Stromal cell of bone marrow (primary cell): Measurements from ENCODE around the gene RIC8B.
"Not testable (repeated sequence)": the region's sequence is repeated elsewhere in the genome, so short reads cannot be mapped to it uniquely, and the experiment has no call there.

Source experiments
- DNase-seq: peaks from one replicate; pipeline ENCODE4 v3.0.0-alpha.2; 2012; ENCODE audit warnings: low read depth

RIC8B gene, protein sequence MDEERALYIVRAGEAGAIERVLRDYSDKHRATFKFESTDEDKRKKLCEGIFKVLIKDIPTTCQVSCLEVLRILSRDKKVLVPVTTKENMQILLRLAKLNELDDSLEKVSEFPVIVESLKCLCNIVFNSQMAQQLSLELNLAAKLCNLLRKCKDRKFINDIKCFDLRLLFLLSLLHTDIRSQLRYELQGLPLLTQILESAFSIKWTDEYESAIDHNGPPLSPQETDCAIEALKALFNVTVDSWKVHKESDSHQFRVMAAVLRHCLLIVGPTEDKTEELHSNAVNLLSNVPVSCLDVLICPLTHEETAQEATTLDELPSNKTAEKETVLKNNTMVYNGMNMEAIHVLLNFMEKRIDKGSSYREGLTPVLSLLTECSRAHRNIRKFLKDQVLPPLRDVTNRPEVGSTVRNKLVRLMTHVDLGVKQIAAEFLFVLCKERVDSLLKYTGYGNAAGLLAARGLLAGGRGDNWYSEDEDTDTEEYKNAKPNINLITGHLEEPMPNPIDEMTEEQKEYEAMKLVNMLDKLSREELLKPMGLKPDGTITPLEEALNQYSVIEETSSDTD

DNA sequence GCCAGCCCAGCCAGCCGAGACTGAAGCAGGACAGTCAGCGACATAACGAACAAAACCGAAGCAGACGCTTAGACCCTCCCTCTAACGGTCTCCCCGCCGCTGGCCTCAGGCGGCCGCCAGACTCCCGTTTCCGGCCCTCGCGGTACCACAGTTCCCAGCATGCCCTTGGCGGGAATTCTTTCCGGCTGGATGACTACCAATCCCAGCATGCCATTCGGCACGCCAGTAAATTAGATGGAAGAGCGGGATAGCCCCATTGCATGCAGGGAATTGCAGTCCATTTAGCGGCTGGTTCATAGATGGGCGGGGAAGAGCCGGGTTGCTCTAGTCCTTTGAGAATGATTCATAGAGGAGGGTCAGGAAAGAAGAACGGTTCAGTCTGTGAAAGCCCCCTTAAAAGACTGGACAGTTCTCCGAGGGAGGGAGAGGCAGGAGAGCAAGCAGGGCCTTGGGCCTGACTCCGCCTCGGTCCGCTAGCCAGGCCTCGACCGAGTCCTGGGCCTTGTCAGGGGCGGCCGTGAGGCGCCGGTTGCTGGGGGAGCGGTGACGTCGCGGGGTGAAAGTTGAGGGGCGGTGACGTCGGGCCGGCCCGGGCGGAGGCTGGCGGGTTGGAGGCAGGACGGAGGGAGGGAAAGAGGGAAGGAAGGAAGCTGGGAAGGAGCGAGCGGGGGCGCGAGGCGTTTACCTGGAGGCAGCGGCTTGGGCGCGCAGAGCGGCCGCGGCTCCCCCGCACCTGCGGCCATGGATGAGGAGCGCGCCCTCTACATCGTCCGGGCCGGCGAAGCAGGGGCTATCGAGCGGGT, at the start of gene RIC8B:
Gene RIC8B (plus strand): TSS at position 678 of the 803 bp plus-strand sequence. CDS start 64 bp downstream, at position 742.
- DNase-seq = peak; percentile 99

DNA sequence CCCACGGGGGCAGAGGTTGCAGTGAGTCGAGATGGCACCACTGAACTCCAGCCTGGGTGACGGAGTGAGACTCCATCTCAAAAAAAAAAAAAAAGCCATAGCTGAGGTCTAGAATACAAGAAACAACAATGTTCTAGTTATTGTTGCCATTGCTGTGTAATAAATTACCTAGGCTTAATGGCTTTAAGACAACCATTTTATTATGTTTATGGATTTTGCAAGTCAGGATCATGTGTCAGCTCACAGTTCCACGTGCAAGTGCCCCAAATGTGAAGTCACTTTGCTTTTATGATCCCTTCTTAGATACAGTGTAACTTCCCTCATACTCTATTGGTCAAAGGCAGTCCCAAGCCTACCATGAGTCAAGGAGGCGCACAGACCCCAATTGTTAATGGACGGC, 49.5 kb upstream of the RIC8B start:
- DNase-seq = no peak

DNA sequence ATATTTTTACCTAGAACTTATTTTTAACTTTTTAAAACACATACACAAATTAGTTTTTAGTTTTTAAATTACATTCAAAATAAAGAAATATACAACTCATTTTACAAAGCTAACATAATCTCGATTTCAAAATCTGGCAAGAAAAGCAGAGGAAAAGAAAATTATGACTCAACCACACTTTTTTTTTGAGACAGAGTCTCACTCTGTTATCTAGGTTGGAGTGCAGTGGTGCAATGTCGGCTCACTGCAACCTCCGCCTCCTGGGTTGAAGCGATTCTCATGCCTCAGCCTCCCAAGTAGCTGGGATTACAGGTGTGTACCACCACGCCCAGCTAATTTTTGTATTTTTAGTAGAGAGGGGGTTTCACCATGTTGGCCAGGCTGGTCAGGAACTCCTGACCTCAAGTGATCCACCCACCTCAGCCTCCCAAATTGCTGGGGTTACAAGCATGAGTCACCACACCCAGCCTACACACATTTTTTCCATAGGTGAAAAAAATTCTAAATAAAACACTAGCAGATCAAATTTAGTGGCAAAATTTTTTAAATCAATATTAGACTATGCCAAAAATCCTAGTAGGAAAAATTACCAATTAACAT, 47.8 kb upstream of the RIC8B start:
- not testable (repeated sequence) for DNase-seq

DNA sequence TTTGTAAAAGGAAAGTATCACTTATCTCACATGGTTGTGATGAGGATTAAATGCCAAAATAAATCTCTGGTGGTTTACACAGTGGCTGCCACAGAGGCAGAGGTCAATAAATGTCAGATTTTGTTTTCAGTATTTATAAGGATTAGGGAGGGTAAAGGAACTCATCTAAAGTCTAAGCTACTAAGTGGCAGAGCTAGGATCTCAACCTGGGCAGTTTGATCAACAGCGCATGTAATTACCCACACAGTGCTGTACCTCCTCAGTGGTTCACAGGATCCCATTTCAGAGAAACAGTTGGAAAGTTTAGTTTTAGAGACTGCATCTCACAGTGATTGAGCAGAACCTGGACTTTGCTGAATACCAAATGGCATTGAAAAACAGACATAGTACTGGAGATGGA, 44.9 kb upstream of the RIC8B start:
- no peak for DNase-seq

DNA sequence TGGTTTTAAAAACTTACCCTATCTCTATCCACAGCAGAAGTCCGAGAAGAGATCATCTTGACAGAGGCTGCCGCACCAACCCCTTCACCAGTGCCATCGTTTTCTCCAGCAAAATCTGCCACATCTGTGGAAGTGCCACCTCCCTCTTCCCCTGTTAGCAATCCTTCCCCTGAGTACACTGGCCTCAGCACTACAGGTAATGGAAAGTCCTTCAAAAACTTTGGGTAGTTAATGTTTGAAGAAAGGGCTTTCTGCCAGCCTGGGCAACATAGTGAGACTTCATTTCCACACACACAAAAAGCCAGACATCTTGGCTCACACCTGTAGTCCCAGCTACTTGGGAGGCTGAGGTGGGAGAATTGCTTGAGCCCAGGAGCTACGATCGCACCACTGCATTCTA, 41.6 kb upstream of the RIC8B start:
- no peak for DNase-seq

DNA sequence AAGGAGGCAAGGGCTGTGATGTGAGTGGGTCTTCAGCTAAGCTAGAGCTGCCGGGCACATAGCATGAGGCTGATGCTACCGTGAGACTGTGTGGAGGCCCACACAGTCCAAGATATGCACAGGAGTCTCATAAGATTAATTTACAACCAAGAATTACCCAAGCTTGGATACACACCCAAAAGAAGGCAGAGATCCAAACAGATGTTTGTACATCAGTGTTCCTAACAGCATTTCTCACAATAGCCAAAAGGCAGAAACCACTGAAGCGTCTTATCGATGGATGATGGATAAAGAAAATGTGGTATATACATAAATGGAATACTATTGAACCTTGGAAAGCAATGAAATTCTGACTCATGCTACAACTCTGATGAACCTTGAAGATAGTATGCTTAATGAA, 40.8 kb upstream of the RIC8B start:
- DNase-seq = no peak

DNA sequence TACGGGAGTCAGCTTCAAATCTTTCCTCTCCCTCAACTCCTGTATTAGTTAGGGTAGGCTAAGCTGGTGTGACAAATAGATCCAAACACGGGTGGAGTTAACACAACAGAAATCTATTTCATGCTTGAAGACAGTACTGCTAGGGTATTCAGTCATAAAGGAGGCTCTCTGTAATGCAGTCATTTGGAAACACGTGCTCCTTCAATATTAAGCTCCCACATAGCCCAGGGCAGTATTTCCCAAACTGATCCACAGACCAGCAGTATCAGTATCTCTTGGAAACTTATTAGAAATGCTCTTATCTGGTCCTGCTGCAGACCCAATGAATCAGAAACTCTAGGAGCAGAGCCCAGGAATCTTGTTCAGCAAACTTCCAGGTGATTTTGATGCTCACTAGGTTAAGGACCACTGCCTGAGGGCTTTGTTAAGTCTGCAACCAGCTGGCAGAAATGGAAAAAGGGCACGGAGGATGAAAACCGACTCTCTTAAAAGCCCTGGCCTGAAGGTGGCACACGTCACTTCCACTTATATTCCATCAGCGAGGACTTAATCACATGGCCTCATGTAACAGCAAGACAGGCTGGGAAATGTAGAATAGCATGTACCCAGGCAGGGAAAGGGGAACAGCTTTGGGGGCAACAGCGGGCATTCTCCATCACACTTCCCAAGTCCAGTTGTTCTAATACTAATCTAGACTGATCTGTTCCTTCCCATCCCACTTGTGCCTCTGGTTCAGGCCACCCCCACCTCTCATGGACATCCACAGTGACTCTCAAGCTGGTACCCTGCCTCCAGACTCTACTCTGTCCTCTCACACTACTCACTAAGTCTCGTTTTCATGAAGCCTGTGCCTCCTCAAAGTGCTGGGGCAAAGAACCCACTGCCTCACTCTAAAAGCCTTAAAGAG, 38.2 kb upstream of the RIC8B start:
- DNase-seq = no peak

DNA sequence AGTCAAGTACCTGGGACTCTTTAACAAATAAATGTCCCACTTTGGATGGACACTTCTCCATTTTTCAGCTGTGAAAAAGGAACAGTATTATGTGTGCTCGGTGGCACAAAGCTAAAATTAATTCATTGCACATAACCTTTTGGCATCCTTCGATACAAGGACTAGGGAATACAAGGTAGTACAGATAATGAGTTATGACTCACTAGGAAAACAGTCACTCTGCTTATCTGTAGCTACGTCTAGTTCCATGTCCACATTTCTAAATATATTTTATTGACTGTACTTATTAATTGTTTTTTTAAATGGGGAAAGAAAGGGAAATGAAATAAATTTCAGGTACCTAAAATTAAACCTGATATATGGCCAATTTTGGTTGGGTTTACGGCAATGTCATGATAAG, 35.2 kb upstream of the RIC8B start:
- no peak for DNase-seq

DNA sequence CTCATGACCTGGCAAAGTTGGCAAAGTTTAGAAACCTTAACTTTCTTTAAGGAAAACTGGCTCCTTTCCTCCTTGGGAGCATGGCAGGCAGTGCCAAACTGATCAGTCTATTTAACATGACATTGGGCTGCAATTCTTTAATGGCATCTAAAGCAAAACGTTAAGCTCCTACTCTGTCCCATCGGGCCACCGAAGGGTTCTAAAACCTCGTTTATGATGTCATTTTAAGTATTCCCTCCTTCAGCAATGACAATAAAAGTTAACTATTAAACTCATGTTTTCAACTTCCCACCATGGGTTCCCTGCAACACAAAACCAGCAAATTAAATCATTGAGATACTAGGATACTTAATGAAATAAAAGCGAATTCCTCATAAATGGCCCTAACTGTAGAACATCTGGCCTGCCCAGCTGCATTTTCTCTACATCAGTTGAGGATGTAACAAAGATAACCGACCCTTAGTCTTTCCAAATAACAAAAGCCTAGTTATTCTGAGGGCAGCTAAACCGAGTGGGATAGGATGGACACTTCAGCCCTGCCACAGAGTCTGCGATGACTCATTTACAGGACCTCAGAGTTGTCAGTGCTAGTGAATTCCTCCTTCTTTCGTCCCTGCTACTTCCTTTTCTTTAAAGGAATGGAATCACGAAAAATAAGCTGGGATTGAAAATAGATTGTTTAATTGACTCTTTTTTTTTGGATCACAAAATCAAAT, 34.5 kb upstream of the RIC8B start:
- DNase-seq = no peak

DNA sequence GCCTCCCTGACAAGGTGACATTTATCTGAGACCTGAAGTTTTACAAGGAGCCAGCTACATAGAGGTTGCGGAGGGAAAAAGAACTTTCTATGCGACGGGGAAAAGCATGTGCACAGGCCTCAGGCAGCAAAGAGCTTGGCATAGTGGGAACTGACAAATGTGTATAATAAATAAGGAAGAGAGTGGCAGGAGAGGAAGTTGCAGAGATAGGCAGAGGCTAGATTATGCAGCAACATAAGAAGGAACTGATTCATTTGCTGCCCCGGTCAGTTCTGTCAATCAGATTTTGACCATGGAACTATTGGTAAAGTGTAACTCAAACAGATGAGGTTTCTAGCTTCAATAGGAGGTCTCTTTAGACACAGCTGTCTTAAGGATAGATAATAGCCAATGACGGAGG, 33.7 kb upstream of the RIC8B start:
- DNase-seq = no peak

DNA sequence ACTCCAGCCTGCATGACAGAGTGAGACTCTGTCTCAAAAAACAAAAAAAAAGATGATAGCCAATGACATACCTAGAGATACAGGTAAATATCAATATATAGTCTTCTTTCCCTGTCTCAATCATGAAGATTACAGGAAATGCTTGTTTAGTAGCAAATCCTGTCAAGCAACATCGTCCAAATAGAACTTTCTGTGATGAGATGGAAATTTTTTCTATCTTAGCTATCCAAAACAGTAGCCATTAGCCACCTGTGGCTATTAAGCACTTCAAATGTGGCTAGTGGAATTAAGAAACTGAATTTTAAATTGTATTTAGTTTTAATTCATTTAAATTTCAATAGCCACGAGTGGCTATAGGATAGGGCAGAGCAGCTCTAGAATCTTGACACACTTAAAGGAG, 33.2 kb upstream of the RIC8B start:
- DNase-seq = no peak

DNA sequence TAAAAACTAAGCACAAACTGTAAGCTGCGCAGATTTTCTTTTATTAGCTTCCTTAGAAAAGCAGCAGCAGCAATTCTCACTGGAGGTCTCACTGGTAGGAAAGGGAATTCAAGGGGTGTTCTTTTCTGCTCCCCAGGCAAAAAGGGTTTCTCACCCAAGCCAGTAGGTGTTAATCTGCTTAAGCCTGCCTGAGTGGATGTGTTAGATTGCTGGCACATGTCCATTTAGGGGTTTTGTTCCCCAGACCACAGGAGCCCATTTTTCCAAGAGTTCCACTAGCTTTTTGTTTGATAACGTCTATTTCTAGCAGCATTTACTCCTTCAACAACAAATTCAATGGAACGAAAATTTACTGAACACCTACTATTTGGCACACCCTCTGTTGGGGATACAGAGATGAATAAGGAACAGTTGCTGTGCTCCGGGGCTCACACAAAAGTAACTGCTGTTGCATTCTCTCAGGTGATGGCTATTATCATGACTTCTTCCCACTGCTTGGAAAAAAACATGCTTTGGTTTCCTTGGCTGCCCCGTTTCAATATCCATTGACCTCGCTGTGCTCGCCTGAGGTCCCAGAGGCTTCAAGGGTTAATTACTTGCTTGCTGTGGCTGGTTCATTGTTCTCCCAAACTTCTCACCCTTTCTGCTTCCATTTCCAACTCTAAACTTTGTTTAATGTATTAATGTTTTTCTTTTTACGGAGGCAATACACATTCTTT, 31.1 kb upstream of the RIC8B start:
- DNase-seq = no peak

DNA sequence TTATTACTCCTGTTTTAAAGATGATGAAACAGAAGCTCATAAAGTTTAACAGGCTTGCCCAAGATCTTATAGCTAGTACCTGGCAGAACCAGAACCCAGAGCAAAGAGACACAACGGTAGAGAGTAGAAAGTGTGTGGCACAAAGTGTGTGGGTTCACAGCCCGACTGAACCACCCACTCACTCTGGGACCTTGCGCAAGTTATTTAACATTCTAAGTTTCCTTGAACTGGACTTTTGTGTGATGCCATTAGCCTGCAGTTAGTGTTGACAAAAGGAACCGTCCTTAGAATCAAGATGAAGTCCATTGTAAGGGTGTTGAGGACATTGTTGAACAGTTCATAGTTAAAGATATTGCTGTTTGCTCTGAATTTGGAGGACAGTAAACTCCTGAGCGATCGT, 29.9 kb upstream of the RIC8B start:
- DNase-seq = no peak

DNA sequence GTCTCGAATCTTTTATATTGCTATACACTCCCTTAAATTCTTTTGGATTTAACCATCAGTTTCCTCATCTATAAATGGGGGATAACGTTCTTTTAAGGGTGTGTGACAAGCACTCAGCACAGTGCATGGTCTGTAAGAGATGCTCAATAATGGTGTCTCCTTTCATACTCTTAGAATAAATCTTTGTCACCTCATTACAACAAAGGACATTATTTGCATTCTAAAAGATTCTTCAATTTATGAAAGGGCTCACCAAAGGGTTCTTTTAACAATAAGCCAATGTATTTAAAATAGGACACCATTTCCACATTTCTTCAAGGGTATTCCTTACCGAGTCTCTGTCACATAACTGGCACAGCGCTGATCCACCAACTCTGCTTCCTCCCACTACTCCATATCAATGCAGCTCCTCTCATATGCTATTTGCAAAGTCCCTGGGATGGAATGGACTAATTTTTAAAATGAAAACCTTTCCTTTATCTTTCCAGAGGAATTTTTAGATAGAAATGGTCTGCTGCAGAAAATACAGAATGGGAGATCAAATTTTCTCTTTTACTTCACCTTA, 29.2 kb upstream of the RIC8B start:
- DNase-seq = no peak

DNA sequence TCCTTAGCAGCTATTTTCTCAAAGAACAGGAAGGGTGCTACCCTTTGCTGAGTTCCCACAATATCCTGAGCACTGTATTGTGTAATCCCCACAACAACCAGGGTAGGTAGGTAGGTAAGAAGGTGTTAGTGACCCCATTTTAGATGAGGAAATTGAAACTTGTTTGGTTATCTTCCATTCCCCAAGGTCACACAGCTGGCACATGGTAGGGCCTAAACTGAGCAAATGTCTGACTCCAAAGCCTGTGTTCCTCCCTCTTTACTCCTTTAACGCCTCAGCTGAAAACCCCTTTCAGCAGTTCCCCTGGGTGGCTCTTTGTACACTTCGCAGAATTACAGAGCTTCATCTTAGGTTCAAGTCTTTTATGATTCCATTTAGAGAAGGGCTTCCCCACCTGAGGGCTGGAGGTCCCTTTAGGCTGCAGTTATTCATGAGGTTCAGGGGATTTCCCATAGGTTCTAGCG, 26.5 kb upstream of the RIC8B start:
- no peak for DNase-seq

DNA sequence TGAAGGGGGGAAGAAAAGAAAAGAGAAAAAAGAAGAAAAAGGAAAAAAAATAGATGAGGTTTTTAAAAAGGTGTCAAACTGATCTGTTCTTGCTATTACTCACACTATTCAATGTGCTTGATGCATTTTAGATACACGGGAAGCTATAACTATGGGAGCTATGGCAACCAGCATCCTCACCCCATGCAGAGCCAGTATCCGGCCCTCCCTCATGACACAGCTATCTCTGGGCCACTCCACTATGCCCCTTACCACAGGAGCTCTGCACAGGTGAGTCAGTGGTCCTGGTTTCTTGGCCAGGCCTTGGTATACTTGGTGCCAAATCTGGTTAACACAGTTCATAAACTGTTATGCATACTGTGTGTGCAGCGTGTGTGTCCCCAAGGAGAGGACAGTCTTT, 24.0 kb upstream of the RIC8B start:
- DNase-seq = no peak

DNA sequence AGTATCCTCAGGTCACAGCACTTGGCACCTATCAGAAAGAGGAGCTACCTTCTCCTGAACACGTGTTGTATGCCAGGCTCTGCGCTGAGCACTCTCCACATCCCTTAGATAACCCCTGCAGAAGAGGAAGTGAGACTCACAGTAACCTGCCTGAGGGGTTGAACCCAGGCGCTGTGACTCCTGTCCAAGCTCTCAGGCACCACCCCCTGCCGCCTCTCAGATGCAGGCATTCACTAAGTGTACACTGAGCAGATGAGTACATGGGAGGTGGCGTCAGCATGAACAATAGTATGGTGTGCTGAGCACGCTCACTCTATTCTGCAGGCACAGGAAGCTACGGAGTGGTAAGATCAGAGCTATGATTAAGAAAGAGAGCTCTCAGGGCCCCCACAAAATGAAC, 21.0 kb upstream of the RIC8B start:
- no peak for DNase-seq

DNA sequence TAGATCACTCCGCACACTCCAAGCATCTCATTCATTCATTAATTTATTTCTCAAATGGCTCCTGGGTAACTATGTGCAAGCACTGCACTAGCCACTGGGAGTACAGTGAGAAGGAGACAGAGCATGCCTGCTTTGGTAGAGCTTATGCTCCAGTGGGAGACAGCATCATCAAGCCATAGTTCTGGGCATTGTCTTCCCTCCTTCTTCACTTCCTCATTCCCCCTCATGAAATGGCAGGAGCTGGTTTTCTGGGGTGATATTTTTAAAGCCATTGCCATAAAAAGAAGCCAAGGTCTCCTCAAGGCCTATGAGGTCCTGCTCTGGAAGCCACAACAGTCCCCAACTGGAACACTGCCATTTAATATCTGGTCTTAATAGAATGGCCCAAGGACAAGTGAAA, 20.2 kb upstream of the RIC8B start:
- DNase-seq = no peak

DNA sequence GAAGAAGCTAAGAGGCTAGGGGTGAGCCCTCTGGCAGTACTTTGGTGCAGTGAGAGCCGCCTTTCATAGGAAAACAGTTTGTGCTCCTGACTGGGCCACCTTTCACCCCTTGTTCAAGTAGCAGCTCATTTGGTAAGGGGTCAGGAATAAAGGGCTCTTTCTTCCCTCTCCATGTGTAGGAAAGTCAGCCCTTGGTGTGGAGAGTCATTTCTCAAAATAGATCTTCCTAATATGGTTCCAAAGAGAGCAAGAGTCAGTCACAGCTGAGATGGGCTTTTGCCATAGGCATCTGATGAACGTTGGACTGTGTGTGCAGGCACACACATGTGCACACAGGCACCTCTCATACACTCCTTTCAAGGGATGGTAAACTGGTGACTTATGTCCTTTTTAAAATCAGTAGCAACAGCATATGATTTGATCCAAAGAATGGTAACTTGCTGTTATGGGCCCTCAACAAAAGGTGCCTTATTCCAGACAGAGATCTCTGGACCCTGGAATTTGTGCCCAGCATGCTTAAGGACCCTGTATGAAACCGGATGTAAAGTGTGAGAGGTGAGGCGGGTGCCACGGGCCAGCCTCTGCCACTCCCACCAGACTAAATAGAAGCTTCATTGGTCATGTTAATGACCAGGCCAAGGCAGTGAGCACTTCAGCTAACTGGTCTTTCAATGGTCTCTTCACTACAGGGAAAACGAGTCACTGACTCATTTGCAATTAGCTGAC, 16.7 kb upstream of the RIC8B start:
- no peak for DNase-seq
